ENCODE results near the gene REX1BD. TPM values are rescaled to one million over a fixed set of nuclear protein-coding genes. Genes with fewer than 3 reads are reported as not detected.
A peak's percentile ranks its signal among the peaks of the same experiment; 100 is the strongest.
"Not testable (repeated sequence)": the region's sequence is repeated elsewhere in the genome, so short reads cannot be mapped to it uniquely, and the experiment has no call there.

Gene REX1BD
- total RNA-seq, 2 donors from 2014 or later, result 46.2 to 59.5 TPM

- Mint-ChIP-seq H3K4me3 (peak overlapping the region; percentile 88 to 90), H3K9me3 (no peaks in the 10 kb centered on the region), H3K27me3 (ENCODE audit: low read depth) (no peaks in the 10 kb centered on the region), H3K4me1 (ENCODE audit: low read depth) (peaks cover 50% of the 10 kb centered on the region), H3K36me3 (ENCODE audit: insufficient read depth in 2 of 2) (peaks cover 0 to 2% of the 10 kb centered on the region in 2 donors), H3K27ac (peak overlapping the region; percentile 75)
- DNase-seq, result peak; percentile 82 to 84
- ATAC-seq (replicated peaks in 1 of 2), result peak; percentile 67
Observed at GRCh38 chr19:18589380-18590272, 1.0 kb downstream of the REX1BD start.

- DNase-seq (peak in 1 of 2 donors; percentile 42), ATAC-seq (replicated peaks in 1 of 2) (no peak)
- Mint-ChIP-seq H3K36me3 (ENCODE audit: insufficient read depth in 2 of 2) (peaks cover 0 to 2% of the 10 kb centered on the region in 2 donors), H3K4me3 (peak overlapping the region; percentile 88 to 90), H3K9me3 (no peaks in the 10 kb centered on the region), H3K4me1 (ENCODE audit: low read depth) (peaks cover 53% of the 10 kb centered on the region), H3K27me3 (ENCODE audit: low read depth) (peaks cover 3% of the 10 kb centered on the region), H3K27ac (peak overlapping the region; percentile 31)
Observed at GRCh38 chr19:18590273-18591272, 2.0 kb downstream of the REX1BD start.

- no peaks in the 10 kb centered on the region for H3K9me3 Mint-ChIP-seq
- H3K27ac Mint-ChIP-seq, result no peak overlapping the region
- no peak for DNase-seq
- no peak overlapping the region for H3K4me3 Mint-ChIP-seq
- peaks cover 5% of the 10 kb centered on the region for H3K27me3 Mint-ChIP-seq (ENCODE audit: low read depth)
- ATAC-seq (replicated peaks in 1 of 2), result no peak
- peaks cover 52% of the 10 kb centered on the region for H3K4me1 Mint-ChIP-seq (ENCODE audit: low read depth)
- peaks cover 0 to 2% of the 10 kb centered on the region in 2 donors for H3K36me3 Mint-ChIP-seq (ENCODE audit: insufficient read depth in 2 of 2)
Observed at GRCh38 chr19:18591735-18592385, 3.3 kb downstream of the REX1BD start.

GRCh38 chr19:18592732-18593131 is 4.1 kb downstream of the REX1BD start:
- H3K9me3 Mint-ChIP-seq; H3K27ac Mint-ChIP-seq; H3K27me3 Mint-ChIP-seq (ENCODE audit: low read depth); H3K4me3 Mint-ChIP-seq; ATAC-seq (replicated peaks in 1 of 2); DNase-seq; H3K36me3 Mint-ChIP-seq (ENCODE audit: insufficient read depth in 2 of 2): not testable (repeated sequence)
- peaks cover 47% of the 10 kb centered on the region for H3K4me1 Mint-ChIP-seq (ENCODE audit: low read depth)

- Mint-ChIP-seq H3K27ac (no peak overlapping the region), H3K36me3 (ENCODE audit: insufficient read depth in 2 of 2) (peaks cover 0 to 2% of the 10 kb centered on the region in 2 donors), H3K9me3 (no peaks in the 10 kb centered on the region), H3K4me3 (peak overlapping the region; percentile 62 to 87), H3K27me3 (ENCODE audit: low read depth) (peaks cover 5% of the 10 kb centered on the region), H3K4me1 (ENCODE audit: low read depth) (peaks cover 40% of the 10 kb centered on the region)
- no peak for ATAC-seq (replicated peaks in 1 of 2)
- no peak for DNase-seq
Observed at GRCh38 chr19:18593367-18594095, 4.9 kb downstream of the REX1BD start.

- H3K4me3 Mint-ChIP-seq, result peak overlapping the region; percentile 74 to 87
- H3K27ac Mint-ChIP-seq, result no peak overlapping the region
- ATAC-seq (replicated peaks in 1 of 2) (peak; percentile 65 to 74), DNase-seq (peak; percentile 82 to 88)
- H3K9me3 Mint-ChIP-seq, result no peaks in the 10 kb centered on the region
- H3K36me3 Mint-ChIP-seq (ENCODE audit: insufficient read depth in 2 of 2), result peaks cover 0 to 2% of the 10 kb centered on the region in 2 donors
- peaks cover 40% of the 10 kb centered on the region for H3K4me1 Mint-ChIP-seq (ENCODE audit: low read depth)
- peaks cover 9% of the 10 kb centered on the region for H3K27me3 Mint-ChIP-seq (ENCODE audit: low read depth)
Observed at GRCh38 chr19:18594096-18594823, 5.7 kb downstream of the REX1BD start.

- Mint-ChIP-seq H3K27ac (no peak overlapping the region), H3K9me3 (no peaks in the 10 kb centered on the region), H3K27me3 (ENCODE audit: low read depth) (peaks cover 11% of the 10 kb centered on the region), H3K4me1 (ENCODE audit: low read depth) (peaks cover 35% of the 10 kb centered on the region), H3K36me3 (ENCODE audit: insufficient read depth in 2 of 2) (peaks cover 0 to 2% of the 10 kb centered on the region in 2 donors), H3K4me3 (peak overlapping the region; percentile 74 to 87)
- ATAC-seq (replicated peaks in 1 of 2) (peak in 1 of 2 donors; percentile 4), DNase-seq (no peak)
Observed at GRCh38 chr19:18594824-18595373, 6.3 kb downstream of the REX1BD start.

- Mint-ChIP-seq H3K27ac (no peak overlapping the region), H3K4me3 (peak overlapping the region; percentile 23 to 58), H3K36me3 (ENCODE audit: insufficient read depth in 2 of 2) (peaks cover 0 to 2% of the 10 kb centered on the region in 2 donors), H3K4me1 (ENCODE audit: low read depth) (peaks cover 30% of the 10 kb centered on the region), H3K27me3 (ENCODE audit: low read depth) (peaks cover 11% of the 10 kb centered on the region), H3K9me3 (no peaks in the 10 kb centered on the region)
- no peak for ATAC-seq (replicated peaks in 1 of 2)
- DNase-seq, result no peak
Observed at GRCh38 chr19:18595475-18595874, 6.9 kb downstream of the REX1BD start.

- DNase-seq, result peak in 1 of 2 donors; percentile 34
- H3K9me3 Mint-ChIP-seq, result no peaks in the 10 kb centered on the region
- H3K27me3 Mint-ChIP-seq (ENCODE audit: low read depth), result peaks cover 14% of the 10 kb centered on the region
- no peak overlapping the region for H3K4me3 Mint-ChIP-seq
- no peaks in the 10 kb centered on the region for H3K36me3 Mint-ChIP-seq (ENCODE audit: insufficient read depth in 2 of 2)
- peaks cover 25% of the 10 kb centered on the region for H3K4me1 Mint-ChIP-seq (ENCODE audit: low read depth)
- no peak overlapping the region for H3K27ac Mint-ChIP-seq
- peak; percentile 16 to 26 for ATAC-seq (replicated peaks in 1 of 2)
Observed at GRCh38 chr19:18596752-18597157, 8.2 kb downstream of the REX1BD start.

GRCh38 chr19:18597809-18598660 is 9.4 kb downstream of the REX1BD start:
- peaks cover 25% of the 10 kb centered on the region for H3K4me1 Mint-ChIP-seq (ENCODE audit: low read depth)
- no peak for ATAC-seq (replicated peaks in 1 of 2)
- no peak overlapping the region for H3K27ac Mint-ChIP-seq
- H3K36me3 Mint-ChIP-seq (ENCODE audit: insufficient read depth in 2 of 2), result no peaks in the 10 kb centered on the region
- no peak overlapping the region for H3K4me3 Mint-ChIP-seq
- H3K27me3 Mint-ChIP-seq (ENCODE audit: low read depth), result peaks cover 25% of the 10 kb centered on the region
- no peaks in the 10 kb centered on the region for H3K9me3 Mint-ChIP-seq
- no peak for DNase-seq

- Mint-ChIP-seq H3K27ac (no peak overlapping the region), H3K36me3 (ENCODE audit: insufficient read depth in 2 of 2) (no peaks in the 10 kb centered on the region), H3K4me1 (ENCODE audit: low read depth) (peaks cover 17% of the 10 kb centered on the region), H3K27me3 (ENCODE audit: low read depth) (peaks cover 32% of the 10 kb centered on the region), H3K4me3 (no peak overlapping the region), H3K9me3 (no peaks in the 10 kb centered on the region)
- DNase-seq (no peak), ATAC-seq (replicated peaks in 1 of 2) (no peak)
Observed at GRCh38 chr19:18599485-18599884, 10.9 kb downstream of the REX1BD start.

Measured in activated T-cell treated with anti-CD3 and anti-CD28 coated beads, Interleukin-2, amount 50 U/mL, for 72 hours (primary cell).